Regular cardiac myocyte (primary cell): Measurements from ENCODE around the gene CYP8B1. TPM values are rescaled to one million over a fixed set of nuclear protein-coding genes. Genes with fewer than 3 reads are reported as not detected.

Source experiments
- total RNA-seq: library from RNA; depleted of rRNA; stranded (reverse); fragments of >200 nt; gene quantifications from 2 replicates; pipeline ENCODE4 v1.2.3, GENCODE V29; 2014

Gene CYP8B1
- not detected in 2 replicates for total RNA-seq

GRCh38 chr3:42875325-42876151, at the start of gene CYP8B1:
CYP8B1 (minus strand) TSS chr3:42875879; CDS start chr3:42875816, 63 bp downstream.

GRCh38 chr3:42906070-42906847, 30.6 kb upstream of the CYP8B1 start, which contains the start of gene ZNF662:
ZNF662 (plus strand) TSS chr3:42906142; CDS start chr3:42908115, 1,973 bp downstream.

Other genes with a start within 250 kb of the CYP8B1 start
- gene ZBTB47, start 222.2 kb downstream of the CYP8B1 start, total RNA-seq = 28.6 and 29.6 TPM in 2 replicates
- gene KLHL40, start 190.3 kb downstream of the CYP8B1 start, total RNA-seq = not detected in 2 replicates
- not detected in 2 replicates for gene HHATL, start 173.1 kb downstream of the CYP8B1 start, total RNA-seq
- 0.19 TPM in 1 of 2 replicates, not detected in the other for gene CCDC13, start 102.6 kb downstream of the CYP8B1 start, total RNA-seq
- 160 and 208 TPM in 2 replicates for gene HIGD1A, start 71.4 kb downstream of the CYP8B1 start, total RNA-seq
- under 0.01 TPM in 1 of 2 replicates, not detected in the other for gene ACKR2, start 66.4 kb downstream of the CYP8B1 start, total RNA-seq
- 0.77 and 0.85 TPM in 2 replicates for gene ZNF662, start 30.3 kb upstream of the CYP8B1 start, total RNA-seq
- gene GASK1A, start 103.4 kb upstream of the CYP8B1 start, total RNA-seq = 1.9 and 2.3 TPM in 2 replicates
- gene POMGNT2, start 230.2 kb upstream of the CYP8B1 start, total RNA-seq = 10.2 and 14.9 TPM in 2 replicates